Fibroblast of lung (primary cell): ENCODE data around the gene THPO.

ENCODE experiments used
- CTCF ChIP-seq, 2 donors: IDR thresholded peaks in 1 of 2; conservative IDR thresholded peaks in 1 of 2; 1 replicate in 1 of 2; 2 replicates in 1 of 2; pipeline ENCODE4 v1.5.1; 2011 to 2012; ENCODE audit warnings: low read length in 2 of 2, control low read depth in 1 of 2, inconsistent platforms in 1 of 2, low read depth in 1 of 2, mild to moderate bottlenecking in 1 of 2
- EZH2 ChIP-seq: IDR thresholded peaks from 2 replicates; pipeline ENCODE4 v1.5.1; 2012; ENCODE audit warnings: low read length, control low read depth, mild to moderate bottlenecking; ENCODE audit errors: missing control alignments

GRCh38 chr3:184353546-184353941, 24.5 kb downstream of the THPO start:
- TF ChIP-seq CTCF (conservative IDR thresholded peaks at IDR 0.05 in 1 of 2, IDR thresholded peaks at IDR 0.05 in 1 of 2; ENCODE audit: low read depth in 1 of 2, low read length in 2 of 2) = no peak
- TF ChIP-seq EZH2 = no peak
